HepG2 (cell line): ENCODE measurements around the gene SAPCD2. TPM values are rescaled to one million over a fixed set of nuclear protein-coding genes. Genes with fewer than 3 reads are reported as not detected.

Experiments used
- ATAC-seq: fragments of 200-7000 bp; cut with Tn5 transposase; 3 replicates; pipeline ENCODE4 v1.9.1; 2020; ENCODE audit warnings: mild to moderate bottlenecking, moderate library complexity
- BruUV-seq: library from RNA; stranded (reverse); fragments of 400-500 nt; replicated peaks from 2 replicates; lab custom pipeline; 2021; lab: Mats Ljungman, UMichigan
- CTCF ChIA-PET: fragments of 300-600 bp; formaldehyde crosslinking; extraction: SDS; loops from one replicate; lab custom pipeline; 2021; ENCODE audit warnings: low total read pairs, inconsistent platforms, low intra/inter-chr PET ratio; lab: Yijun Ruan, JAX
- POLR2A ChIA-PET: fragments of 350-600 bp; sonication (Branson Sonifier 250); formaldehyde crosslinking; loops from one replicate; lab custom pipeline; 2020; ENCODE audit warnings: antibody characterized with exemption, inconsistent platforms; lab: Yijun Ruan, JAX
- DNase-seq: peaks from one replicate; pipeline ENCODE4 v3.0.0-alpha.2; 2015; ENCODE audit warnings: low spot score
- FAIRE-seq: peaks from 3 replicates; lab custom pipeline; 2011; peaks lifted over from hg19 to GRCh38; lab: Jason Lieb, UNC
- H2AFZ ChIP-seq: one replicate; pipeline ENCODE4 v1.6.1; 2011; ENCODE audit warnings: low read length, inconsistent platforms
- H3K27ac ChIP-seq: fragments of 300-600 bp; 3 replicates; pipeline ENCODE4 v1.8.0; 2011; ENCODE audit warnings: mixed run types, mild to moderate bottlenecking, mixed read lengths, low read length, inconsistent platforms; ENCODE audit not compliant: insufficient read depth; ENCODE audit errors: extremely low read length
- H3K27me3 ChIP-seq, 2 experiments: fragments of 200-600 bp in 1 of 2; 2 replicates in 1 of 2; 3 replicates in 1 of 2; pipeline versions ENCODE4 v1.6.0 to v1.8.0; 2011; ENCODE audit warnings: low read length in 2 of 2, mild to moderate bottlenecking in 2 of 2, moderate library complexity in 2 of 2, inconsistent platforms in 1 of 2; ENCODE audit not compliant: insufficient read depth in 2 of 2, control insufficient read depth in 1 of 2
- H3K36me3 ChIP-seq, 2 experiments: fragments of 200-600 bp in 1 of 2; replicated peaks in 1 of 2; 2 replicates in 1 of 2; 3 replicates in 1 of 2; pipeline versions ENCODE4 v1.5.1 to v1.8.0; 2011; ENCODE audit warnings: low read length in 2 of 2, inconsistent platforms in 1 of 2; ENCODE audit not compliant: insufficient read depth in 2 of 2, control insufficient read depth in 1 of 2
- H3K4me1 ChIP-seq: 2 replicates; pipeline ENCODE4 v1.5.1; 2012; ENCODE audit warnings: low read length, inconsistent platforms; ENCODE audit not compliant: insufficient read depth
- H3K4me2 ChIP-seq: 2 replicates; pipeline ENCODE4 v1.6.0; 2011; ENCODE audit warnings: low read depth, low read length, inconsistent platforms
- H3K4me3 ChIP-seq, 3 experiments: fragments of 200-600 bp in 1 of 3; sonication (generic), shearing (Covaris generic) in 1 of 3; replicated peaks in 1 of 3; 2 replicates each; pipeline ENCODE4 v1.5.1; 2011 to 2016; ENCODE audit warnings: low read length in 3 of 3, inconsistent platforms in 2 of 3, low read depth in 2 of 3, mild to moderate bottlenecking in 2 of 3, control low read depth in 1 of 3, mixed read lengths in 1 of 3; ENCODE audit not compliant: insufficient read depth in 1 of 3
- H3K79me2 ChIP-seq: one replicate; pipeline ENCODE4 v1.6.1; 2011; ENCODE audit warnings: low read length, inconsistent platforms; ENCODE audit not compliant: insufficient read depth
- H3K9ac ChIP-seq: 2 replicates; pipeline ENCODE4 v1.6.0; 2011; ENCODE audit warnings: mild to moderate bottlenecking, low read depth, low read length, inconsistent platforms; ENCODE audit not compliant: insufficient read depth
- H3K9me3 ChIP-seq: 2 replicates; pipeline ENCODE4 v1.5.1; 2012; ENCODE audit warnings: mild to moderate bottlenecking, low read length
- H4K20me1 ChIP-seq: 2 replicates; pipeline ENCODE4 v1.6.0; 2011; ENCODE audit warnings: inconsistent platforms, mild to moderate bottlenecking, low read length, moderate library complexity; ENCODE audit not compliant: insufficient read depth
- AGO2 ChIP-seq: fragments of 200-400 bp; formaldehyde crosslinking; optimal IDR thresholded peaks from 2 replicates; pipeline ENCODE3; 2017; ENCODE audit warnings: mild to moderate bottlenecking, low read depth, low read length, moderate library complexity
- HDAC2 ChIP-seq: sonication (generic); formaldehyde crosslinking; IDR thresholded peaks from 2 replicates; pipeline ENCODE4 v1.4.0; 2020; ENCODE audit warnings: missing genetic modification reagents
- NFRKB ChIP-seq: fragments of 450-650 bp; IDR thresholded peaks from 2 replicates; pipeline ENCODE4 v1.6.1; 2017
- RBFOX2 ChIP-seq: fragments of 200-400 bp; formaldehyde crosslinking; IDR thresholded peaks from 2 replicates; pipeline ENCODE4 v1.6.1; 2017; ENCODE audit warnings: low read depth, mild to moderate bottlenecking, low read length
- SALL2 ChIP-seq: sonication (generic); formaldehyde crosslinking; IDR thresholded peaks from 2 replicates; pipeline ENCODE4 v1.8.1; 2023; ENCODE audit warnings: mild to moderate bottlenecking, missing genetic modification reagents, inconsistent platforms
- ZFP41 ChIP-seq: sonication (generic); formaldehyde crosslinking; IDR thresholded peaks from 2 replicates; pipeline ENCODE4 v1.4.0; 2020; ENCODE audit warnings: mild to moderate bottlenecking, missing genetic modification reagents, borderline replicate concordance
- WGBS: methylation state at CpG from one replicate; pipeline ENCODE4 v1.1.6; 2017; ENCODE audit warnings: low lambda C conversion rate; 5-methylcytosine and 5-hydroxymethylcytosine counted together
- in situ Hi-C: cut with HindIII; loops from 2 replicates; pipeline ENCODE4 v1.10.0; 2017; ENCODE audit warnings: low pct_unique_long_range_greater_than_20kb; ENCODE audit not compliant: extremely low pct_ligation_motif_present
- intact Hi-C: fragments of 100-400 bp; cut with micrococcal nuclease; formaldehyde crosslinking; loops from one replicate; pipeline ENCODE4 v1.10.0; 2022; ENCODE audit not compliant: unreplicated experiment
- polyA plus RNA-seq, 8 experiments: library from polyadenylated mRNA; depleted of rRNA in 3 of 8; stranded (reverse) in 7 of 8; unstranded in 1 of 8; fragments of >200 nt; fragmentation: Illumina TruSeq in 4 of 8; extraction: Trizol in 4 of 8; gene quantifications; 2 replicates each; pipeline versions ENCODE4 v1.2.1 to v1.2.3, GENCODE V29; 2011 to 2016; ENCODE audit warnings: low read depth in 4 of 8, missing spikeins in 1 of 8, mixed read lengths in 1 of 8; ENCODE audit not compliant: insufficient read depth in 1 of 8
- total RNA-seq, 5 experiments: library from RNA; depleted of rRNA; stranded (reverse); fragments of >200 nt; fragmentation: Illumina TruSeq; extraction: Trizol; gene quantifications; 2 replicates each; pipeline ENCODE4 v1.2.3, GENCODE V29; 2016; ENCODE audit warnings: low read depth in 1 of 5

The SAPCD2 gene
- total and polyA plus RNA-seq, 2 of the 13 experiments (the other 11 are each of a cell fraction or from before 2014, with no cell fraction given) = 21.9 to 42.8 TPM

DNA sequence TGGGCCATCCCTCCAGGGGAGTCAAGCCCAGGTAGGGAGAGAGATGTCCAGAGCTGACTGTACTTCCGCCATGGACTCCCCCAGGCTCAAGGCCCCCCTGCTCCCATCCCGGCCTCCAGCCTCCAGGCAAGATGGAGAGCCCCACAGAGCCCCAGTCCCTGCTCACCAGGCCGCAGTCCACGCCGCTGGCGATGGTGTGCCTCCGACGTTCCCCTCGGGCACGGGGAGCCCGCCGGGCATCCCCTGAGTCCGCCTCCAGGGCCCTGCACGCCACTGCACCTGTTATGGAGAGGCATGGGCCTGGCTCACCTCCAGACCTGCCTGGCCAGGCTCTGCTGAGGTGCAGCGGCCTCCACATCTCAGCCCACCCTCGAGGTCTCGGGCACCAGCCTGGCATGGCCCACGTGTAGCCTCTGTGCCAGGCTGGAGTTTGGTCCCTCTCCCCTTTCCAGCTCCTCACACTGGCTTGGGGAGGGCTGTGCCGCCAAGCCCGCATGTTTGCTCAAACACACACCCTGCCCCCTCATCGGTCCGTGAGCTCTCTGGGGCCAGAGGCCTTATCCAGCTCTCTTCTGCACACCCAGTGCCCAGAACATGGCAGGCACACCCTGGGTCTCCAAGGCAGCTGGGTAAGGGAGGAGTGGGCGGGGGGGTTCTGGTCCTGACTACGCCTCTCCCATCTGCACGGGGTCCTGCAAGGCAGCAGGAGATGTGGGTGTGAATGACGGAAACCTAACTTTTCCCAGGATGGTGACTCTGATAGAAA is 4.1 kb downstream of the SAPCD2 start:
- no peak for DNase-seq
- BruUV-seq = no TSS peak
- Histone ChIP-seq H3K27me3 (no peaks in the 10 kb centered on the region; a peak in 1 of 5 replicates), H3K4me3 (no peak overlapping the region), H3K9ac (no peak overlapping the region), H4K20me1 (peaks cover 7% of the 10 kb centered on the region; the same call in 1 of the 2 replicates), H3K27ac (no peak overlapping the region), H3K79me2 (peaks cover 13% of the 10 kb centered on the region), H3K36me3 (peaks cover 3 to 16% of the 10 kb centered on the region in 2 experiments; a peak in 2 of 5 replicates), H3K4me2 (no peak overlapping the region), H2AFZ (no peak overlapping the region), H3K4me1 (peaks cover 29% of the 10 kb centered on the region), H3K9me3 (no peaks in the 10 kb centered on the region)
- intact Hi-C loops (no loop called here), in situ Hi-C loops (no loop called here)
- no peak for FAIRE-seq
- 96% methylated on average over 19 of the region's 26 CpGs for WGBS
- ATAC-seq = no peak
- CTCF ChIA-PET = interaction anchor here (2.2 kb wide), 1 partner anchor 17 kb away, joined by 12 read pairs; no protein-coding TSS in a partner anchor
- POLR2A ChIA-PET = interaction anchor here (2.1 kb wide), 1 partner anchor 11 kb away, joined by 39 read pairs; the partner anchor contains the start of gene ENTPD2
- TF ChIP-seq AGO2 (peak; percentile 78), SALL2 (CRISPR knock-in tag) (no peak), RBFOX2 (peak; percentile 55)

GRCh38 chr9:137065336-137065967 is 4.9 kb downstream of the SAPCD2 start:
- H4K20me1 ChIP-seq = peaks cover 7% of the 10 kb centered on the region; the same call in 1 of the 2 replicates
- intact Hi-C loops = no loop called here
- H3K9ac ChIP-seq = no peak overlapping the region
- ChIA-PET CTCF (no interaction called here), POLR2A (no interaction called here)
- no peak for FAIRE-seq
- no peaks in the 10 kb centered on the region for H3K9me3 ChIP-seq
- no peak for TF ChIP-seq NFRKB
- TF ChIP-seq HDAC2 (CRISPR knock-in tag) = no peak
- no peak for TF ChIP-seq ZFP41 (CRISPR knock-in tag)
- WGBS = over 99% methylated on average over 19 of the region's 23 CpGs
- peaks cover 25% of the 10 kb centered on the region for H3K4me1 ChIP-seq
- peaks cover 3 to 16% of the 10 kb centered on the region in 2 experiments; a peak in 2 of 5 replicates for H3K36me3 ChIP-seq
- H3K4me2 ChIP-seq = no peak overlapping the region
- BruUV-seq = no TSS peak
- no peak overlapping the region for H3K27ac ChIP-seq
- no peak for ATAC-seq
- peaks cover 13% of the 10 kb centered on the region for H3K79me2 ChIP-seq
- no peak for DNase-seq
- H3K27me3 ChIP-seq = no peaks in the 10 kb centered on the region; a peak in 1 of 5 replicates
- H3K4me3 ChIP-seq = no peak overlapping the region
- no peak overlapping the region for H2AFZ ChIP-seq
- in situ Hi-C loops = no loop called here
